Activated CD8-positive, alpha-beta memory T cell treated with anti-CD3 and anti-CD28 coated beads, Interleukin-2, amount 50 U/mL, for 1 hour (primary cell): ENCODE results near the gene ATG2A.

Experiments
- DNase-seq: peaks from one replicate; pipeline ENCODE4 v3.0.0-alpha.2; 2020; ENCODE audit errors: extremely low read depth

ATG2A gene

DNA sequence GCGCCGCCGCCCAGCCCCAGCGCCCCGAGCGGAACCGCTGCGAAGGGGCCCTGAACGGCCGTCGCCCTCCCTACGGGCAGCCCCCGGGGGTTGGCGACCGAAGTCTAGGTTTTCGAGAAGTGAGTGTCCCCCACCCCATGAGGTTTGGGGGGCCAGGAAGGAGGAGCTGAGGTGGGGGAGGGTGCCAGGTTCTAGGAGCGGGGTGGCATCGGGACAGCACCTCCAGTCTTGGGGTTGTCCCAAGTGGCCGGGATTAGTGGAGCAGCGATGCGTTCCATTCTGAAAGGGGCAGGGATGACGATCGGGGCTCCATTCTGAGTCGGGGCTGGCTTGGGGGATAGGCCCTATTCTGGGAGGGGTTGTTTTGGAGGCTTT is 7.9 kb upstream of the ATG2A start:
- no peak for DNase-seq

DNA sequence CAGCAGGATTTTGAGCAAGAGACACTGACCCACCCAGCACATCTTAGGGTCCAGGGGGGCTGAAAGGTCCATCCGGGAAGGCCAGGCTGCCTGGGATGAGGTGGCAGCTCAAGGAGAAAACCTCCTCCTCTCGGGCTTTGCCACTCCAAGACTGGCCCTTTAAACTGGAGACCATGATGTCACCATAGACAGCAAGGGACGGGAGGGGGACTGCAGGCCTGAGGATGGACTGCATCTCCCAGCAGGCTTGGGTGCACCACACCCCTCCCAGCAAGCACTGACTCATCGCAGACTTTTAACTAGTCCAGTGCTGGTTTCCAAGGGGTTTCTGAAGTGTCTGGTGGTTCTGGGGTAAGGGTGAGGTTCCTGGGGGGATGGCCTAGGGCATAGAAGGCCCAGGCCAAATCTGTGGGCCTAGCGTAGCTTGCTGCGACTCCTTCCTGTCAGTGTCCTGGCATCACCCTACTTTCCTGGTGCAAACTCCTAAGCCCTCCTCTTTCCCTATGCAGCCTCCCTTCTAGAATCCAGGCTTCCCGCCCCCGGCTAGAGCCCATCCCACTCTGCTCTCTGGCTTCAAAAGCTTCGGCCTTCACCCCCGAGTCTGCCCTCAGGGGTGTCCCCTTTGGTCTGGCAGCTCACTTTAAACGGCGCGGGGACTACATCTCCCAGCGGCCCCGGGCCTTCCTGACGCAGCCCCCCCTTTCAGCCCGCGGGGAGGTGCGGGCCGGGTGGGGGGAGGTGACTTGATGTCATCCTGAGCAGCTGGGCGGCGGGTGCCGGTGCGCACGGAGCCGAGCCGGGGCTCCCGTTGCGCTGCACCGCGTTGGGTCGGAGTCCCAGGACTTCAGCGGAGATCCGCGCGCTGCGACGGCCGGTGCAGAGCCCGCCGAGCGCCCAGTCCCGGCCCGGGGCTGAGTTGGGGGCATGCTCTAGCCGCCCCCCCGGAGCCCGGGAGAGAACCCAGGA is 7.2 kb upstream of the ATG2A start, which contains the start of gene PPP2R5B:
PPP2R5B (plus strand) TSS at position 746 of the 966 bp plus-strand sequence. CDS start 1,046 bp downstream, outside the sequence.
- DNase-seq = peak; percentile 71

DNA sequence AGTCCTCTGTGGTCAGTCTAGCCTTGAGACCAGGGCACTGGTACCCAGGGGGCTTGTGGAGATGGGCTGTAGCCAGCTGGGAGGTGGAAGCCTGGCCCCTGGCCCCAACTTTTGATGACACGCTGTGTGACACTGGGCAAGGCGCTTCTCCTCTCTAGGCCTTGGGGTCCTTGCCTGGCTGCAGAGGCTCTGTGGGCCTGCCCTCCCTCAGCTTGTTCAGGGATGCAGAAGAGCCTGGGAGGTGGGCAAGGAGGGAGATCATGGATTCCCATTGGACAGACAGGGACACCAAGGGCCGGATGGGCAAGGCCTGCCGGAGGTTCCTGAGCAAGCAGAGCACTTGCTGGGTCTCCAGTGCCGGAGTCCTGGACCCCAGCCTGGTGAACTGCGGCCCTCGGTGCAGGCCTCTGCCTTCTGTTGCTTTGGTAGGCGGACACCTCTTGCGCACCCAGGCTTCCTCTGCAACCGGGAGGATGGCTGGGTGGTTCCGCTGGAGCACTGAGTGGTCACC is 6.2 kb upstream of the ATG2A start:
- DNase-seq = no peak

DNA sequence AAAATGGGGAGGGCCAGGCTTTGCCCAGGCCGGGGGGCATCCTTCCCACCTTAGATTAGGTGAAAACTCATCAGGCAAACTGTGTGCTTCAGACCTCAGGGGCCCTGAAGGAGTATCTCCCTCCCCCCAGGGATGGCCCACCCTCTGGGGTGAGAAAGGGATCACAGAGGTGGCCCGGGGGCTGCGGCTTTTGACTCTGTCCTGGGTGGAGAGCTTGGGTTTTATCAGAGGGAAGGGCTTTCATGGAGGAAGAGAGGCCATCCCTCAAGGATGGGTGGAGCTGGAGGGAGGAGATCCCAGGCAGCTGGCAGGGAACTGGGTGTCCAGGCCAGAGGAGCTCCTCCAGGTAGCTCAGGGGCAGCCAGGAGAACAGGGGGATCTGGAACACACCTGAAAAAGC is 4.4 kb upstream of the ATG2A start:
- DNase-seq = no peak

DNA sequence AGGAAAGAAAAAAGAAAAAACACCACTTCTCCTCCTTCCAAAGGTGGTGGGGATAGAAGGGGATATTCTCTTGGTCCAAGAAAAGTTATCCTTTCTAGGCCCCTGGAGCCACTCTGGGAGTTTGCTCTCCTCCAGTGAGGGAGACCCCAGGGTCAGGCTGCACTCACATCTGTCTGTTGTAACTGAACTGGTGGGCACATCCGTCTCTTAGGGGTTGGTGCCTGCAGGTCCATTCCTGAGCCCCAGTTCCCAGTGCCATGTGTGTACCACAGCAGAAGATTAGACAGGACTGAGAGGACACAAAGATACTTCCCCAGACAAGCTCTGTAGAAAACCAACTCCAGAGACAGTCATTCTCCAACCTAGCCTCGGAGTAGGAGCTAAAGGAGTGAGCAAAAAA is 3.1 kb upstream of the ATG2A start:
- DNase-seq = no peak

DNA sequence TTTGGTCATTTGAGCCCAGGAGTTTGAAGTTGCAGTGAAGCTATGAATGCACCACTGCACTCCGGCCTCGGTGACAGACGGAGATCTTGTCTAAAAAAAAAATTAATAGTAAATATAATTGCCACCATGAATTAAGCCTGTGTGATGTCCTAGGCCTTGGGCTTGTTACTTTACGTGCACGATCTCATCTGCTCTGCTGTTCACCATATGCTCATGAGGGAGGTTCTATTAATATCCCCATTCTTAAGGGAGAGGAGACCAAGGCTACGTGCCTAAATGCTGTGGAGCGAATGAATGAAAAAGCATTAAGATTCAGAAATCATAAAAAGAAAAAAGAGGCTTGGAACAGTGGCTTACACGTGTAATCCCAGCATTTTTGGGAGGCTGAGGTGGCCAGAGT is 2.6 kb upstream of the ATG2A start:
- DNase-seq = no peak

DNA sequence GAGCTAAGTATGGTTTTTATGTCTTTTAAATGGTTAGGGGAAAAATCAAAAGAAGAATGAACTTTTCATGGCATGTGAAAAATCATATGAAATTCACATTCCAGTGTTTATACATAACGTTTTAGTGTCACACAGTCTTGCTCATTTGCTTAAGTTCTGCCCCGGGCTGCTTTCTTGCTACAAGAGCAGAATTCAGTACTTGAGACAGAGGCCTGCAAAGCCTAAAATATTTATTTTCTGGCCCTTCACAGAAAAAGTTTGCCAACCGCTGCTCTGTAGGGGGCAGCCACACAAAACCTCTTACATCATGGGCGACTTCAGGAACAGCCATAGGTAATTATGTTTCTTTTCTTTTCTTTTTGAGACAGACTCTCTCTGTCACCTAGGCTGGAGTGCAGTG is 1.0 kb upstream of the ATG2A start:
- no peak for DNase-seq

DNA sequence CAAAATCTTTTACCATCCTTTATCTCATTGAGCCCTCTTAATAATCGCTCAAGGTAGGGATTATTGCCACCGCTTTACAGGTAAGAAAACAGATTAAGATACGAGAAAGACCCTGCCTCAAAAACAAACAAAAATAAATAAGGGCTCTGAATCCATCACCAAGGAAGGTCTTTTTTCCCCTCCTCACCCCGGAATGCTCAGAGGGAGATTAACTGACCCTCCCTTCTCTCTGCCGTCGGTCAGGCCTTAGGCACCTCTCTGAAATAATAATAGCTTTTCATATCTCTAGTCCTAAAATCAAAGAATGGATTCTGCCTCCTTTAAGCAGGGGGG is 620 bp upstream of the ATG2A start:
- no peak for DNase-seq

DNA sequence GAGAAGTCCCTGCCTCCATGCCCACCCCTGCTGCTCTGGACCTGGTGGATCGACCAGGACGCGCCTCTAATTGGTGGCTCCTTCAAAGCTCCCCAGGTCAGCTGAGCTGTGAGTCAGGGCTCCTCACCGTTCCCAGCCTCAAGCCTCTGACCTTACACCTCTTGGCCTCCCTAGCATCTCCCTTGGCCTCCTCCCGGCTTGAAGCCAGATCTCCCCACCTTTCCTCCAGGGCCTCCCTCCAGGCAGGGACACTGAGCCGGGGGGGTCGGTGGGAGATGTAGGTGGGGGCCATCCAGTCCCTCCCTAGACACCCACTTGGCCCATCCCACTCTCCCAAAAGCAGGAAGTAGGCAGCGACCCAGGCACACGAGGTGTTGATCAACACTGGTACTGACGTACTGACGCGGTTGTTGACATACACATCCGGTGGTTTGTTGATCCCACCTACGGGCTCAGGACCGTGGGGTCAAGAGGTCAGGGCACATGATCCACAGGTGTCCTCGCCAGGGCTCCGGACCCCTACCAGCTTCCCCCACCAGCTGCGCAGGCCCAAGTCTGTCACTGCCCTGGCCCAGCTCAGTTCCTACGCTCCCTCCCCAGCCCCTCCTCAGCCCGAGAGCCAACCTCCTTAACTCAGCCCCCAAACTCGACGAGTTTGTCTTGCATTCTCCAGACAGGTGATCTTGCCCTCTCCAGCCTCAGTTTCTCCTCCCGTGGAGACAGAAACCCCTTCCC is 802 bp downstream of the ATG2A start:
- no peak for DNase-seq

DNA sequence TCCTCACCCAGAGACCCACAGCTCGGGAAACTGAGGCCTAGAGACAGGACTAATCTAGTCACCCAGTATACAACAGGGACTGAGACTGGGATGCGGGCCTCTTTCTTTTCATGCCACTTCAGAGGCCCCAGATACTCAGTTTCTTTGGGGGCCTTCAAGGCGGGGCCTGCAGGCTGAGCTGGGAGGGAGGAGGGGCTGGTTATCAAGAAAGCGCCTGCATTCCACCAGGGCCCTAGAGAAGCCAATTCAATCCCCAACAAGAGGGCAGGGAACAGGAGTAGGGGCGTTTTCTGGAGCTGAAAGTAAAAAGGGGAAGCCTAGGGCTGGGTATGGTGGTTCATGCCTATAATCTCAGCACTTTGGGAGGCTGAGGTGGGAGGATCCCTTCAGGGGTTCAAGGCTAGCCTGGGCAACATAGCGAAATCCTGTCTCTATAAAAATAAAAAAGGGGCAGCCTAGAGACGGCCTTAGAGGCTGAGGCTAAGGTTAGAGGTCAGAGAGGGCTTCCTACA is 1.6 kb downstream of the ATG2A start:
- no peak for DNase-seq

DNA sequence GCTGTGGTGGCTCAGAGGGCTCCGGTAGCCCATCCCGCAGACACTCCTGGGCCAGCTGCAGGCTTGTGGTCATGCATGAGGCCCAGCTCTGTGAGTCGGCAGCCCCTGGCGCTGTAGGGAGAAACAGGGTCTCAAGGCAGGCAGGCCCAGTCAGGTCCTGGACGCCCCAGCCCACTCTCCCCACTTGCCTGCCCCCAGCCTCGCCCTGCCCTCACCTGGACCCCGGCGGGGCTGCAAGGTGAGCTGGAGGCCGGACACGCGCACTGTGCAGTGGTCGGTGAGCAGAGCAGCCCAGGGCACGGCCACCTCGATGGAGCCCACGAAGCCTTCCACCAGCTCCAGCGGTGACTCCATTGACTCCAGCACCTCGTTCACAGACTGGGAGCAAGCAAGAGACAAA is 2.9 kb downstream of the ATG2A start:
- no peak for DNase-seq

DNA sequence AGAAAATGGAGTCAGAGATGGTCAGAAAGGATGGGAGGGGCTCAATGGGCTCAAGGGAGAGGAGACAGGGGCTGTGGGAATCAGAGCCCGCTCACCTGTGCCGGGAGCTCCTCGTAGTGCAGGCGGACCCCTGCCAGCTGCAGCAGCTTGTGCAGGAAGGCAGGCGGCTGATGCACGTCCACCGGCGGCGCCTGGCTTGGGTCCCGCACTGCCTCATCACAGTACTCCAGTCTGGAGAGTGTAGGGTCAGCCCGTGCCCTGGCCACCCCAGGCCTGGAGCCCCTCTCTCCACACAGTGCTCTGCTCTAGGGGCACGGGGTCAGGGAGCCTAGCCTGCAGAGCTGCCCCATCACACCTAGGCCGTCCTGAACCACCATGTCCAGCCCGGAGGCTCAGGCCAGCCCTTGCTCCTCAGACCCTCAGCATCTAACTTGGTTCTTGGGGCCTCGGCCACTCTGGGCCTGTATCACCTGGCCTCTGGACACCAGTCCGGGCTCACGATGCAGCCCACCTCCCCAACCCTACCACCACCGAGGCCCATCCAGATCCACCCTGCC is 3.8 kb downstream of the ATG2A start:
- DNase-seq = no peak

DNA sequence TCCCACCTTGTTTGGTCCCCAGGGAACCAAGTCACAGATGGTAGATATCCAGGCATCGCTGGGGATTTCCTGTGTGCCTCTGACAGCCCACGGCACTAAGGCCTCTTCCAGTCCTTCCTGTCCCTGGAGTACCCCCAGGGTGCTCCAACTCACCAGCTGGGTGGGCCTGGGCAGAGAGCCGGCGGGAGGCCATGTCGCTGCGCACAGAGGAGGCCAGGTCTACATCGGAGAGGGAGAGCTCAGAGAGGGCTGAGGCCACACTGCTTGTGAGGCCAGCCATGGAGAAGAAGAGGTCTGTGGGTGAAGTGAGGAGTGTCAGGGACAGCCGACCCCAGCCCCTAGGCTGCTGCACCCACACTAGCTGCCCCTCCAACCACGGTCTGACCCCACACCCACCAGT is 5.3 kb downstream of the ATG2A start:
- no peak for DNase-seq

DNA sequence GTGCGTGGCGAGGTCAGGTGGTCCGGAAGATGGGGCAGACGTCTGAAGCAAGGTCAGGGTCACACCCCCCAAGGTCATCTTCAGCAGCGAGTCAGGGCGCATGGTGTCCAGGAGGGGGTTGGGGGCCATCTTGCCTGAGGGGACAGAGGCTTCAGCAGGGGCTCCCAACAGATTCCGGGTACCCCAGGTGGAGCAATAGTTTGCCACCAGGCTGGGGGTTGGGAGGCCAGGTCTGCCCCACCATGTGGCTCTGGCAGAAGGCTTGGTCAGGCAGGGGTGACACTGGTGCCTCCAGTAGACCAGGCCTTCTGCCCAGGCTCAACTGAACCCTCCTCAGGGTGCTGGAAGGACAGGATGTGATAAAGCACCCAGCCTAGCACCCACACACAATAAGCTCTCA is 5.9 kb downstream of the ATG2A start:
- no peak for DNase-seq

DNA sequence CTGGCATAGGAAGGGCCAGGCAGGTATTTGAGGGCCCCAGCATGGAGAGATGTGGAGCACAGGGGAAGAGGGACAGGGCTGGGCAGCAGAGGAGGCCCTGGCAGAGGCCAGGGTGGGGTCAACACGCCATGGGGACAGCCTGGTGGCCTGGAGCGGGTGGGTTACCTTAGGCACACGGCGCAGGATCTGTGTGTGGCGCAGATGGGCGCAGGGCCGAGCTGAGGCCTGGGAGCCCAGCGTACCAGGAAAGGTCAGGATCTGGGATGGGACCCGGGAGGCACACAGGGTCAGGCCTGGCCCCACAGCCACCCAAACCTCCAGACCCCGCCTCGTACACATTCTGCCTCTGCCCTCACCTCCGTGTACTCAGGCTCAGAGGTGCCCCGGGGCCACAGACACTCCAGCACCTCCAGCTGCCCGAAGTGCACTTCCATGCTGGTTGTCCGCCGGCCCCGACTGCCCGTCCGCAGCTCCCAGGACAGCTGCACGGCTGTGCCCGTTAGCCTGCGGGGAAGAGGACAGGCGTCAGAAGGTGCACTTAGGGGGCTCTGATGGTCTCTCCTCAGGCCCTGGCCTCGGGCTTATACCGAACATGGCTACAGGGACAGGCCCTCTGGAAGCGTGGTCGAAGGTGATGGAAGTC is 6.4 kb downstream of the ATG2A start:
- DNase-seq = no peak

DNA sequence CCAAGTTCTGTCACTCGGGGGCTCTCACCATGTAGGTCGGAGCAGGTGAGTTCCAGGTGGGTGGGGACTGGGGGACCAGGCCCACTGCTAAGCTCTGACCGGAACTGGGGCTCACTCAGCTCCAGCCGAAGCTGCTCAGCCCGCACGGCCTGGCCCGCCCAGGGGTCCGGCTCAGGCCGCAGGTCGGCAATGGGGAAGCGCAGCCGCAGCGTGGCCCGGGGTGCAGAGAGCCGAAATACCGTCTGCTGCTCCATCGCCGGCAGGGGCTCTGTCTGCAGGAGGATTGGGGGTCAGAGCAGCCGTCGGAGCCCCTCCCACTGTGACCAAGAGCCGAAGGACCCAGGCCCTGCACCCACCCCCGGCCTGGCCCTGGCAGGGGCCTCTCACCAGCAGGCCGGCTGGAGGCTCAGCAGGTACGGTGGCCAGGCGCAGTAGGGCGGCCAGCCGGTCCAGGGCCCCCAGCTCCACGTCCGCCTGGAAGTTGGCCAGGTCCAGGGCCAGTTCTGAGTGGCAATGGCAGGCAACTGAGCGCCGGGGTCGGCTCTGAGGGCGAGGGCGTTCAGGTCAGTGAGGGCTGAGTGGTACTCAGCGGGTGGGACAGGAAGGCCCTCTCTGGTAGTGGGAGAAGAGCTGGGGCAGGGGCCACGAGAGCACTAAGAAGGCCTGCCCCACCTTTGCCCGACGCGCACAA is 7.2 kb downstream of the ATG2A start:
- DNase-seq = no peak

DNA sequence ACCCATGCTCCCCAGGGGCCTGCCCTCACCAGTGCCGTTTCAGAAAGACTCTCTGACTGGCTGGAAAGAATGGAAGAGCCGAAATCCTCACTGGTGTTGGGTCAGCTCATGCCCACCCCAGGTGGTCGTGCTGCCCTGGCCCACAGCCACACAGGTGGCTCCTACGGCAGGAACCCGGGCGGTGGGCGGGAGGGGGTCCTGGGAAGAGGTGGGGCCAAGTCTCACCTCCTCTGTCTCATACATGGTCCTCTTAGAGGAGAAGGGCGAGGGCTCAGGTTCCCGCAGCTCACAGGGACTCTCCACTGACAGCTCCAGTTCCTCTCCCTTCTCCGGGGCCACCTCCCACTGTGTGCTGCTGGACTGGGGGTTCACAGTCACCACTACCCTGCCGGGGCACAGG is 8.2 kb downstream of the ATG2A start:
- no peak for DNase-seq

DNA sequence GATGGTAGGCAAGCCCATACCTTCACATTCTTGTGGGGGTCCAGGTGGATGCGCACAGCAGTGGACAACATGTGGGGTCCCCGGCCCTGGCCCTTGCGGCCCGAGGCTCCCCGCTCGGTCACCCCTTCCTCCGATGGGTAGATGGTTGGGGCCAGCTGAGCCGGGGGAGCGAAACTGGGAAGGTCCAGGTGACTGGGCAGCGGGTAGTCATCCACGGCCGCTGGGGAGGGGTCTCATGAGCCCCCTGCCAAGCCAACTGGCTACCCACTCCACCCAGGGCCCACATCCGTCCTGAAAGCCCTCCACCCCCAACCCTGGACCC is 10.7 kb downstream of the ATG2A start:
- no peak for DNase-seq

DNA sequence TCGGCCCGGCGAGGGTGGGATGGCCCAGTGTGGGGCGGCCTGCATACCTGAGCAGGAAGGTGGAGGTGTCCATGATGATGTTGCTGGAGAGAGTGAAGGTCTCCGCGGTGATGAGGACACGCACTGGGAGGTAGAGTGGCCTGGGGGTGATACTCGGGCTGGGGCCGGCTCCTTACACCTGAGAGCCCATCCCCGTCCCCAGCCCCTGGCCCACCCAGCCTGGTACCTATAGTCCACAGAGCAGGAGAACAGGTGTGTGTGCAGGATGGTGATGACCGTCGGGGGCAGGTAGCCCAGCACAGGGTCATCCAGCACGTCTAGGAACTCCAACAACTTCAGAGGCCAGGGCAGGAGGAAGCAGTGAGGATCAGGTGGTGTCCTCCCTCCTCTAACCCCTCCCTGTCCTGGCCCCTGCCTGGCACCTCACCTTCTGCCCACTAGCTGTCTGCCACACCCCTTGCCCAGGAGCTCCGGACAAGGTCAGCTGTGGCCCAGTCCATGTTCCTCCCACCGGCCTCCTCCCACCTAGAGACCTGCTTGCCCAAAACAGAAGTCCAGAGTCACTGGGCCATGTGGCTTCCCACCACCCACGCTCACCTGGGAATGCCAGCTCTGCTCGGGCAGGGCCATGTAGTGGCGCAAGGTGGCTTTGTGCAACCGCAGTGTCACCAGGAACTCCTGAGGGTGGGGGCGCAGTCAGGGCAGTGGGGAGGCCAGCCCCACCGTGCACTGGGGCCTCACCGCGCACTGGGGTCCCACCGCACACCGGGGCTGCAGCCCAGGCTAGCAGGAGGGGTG is 11.3 kb downstream of the ATG2A start:
- DNase-seq = no peak

DNA sequence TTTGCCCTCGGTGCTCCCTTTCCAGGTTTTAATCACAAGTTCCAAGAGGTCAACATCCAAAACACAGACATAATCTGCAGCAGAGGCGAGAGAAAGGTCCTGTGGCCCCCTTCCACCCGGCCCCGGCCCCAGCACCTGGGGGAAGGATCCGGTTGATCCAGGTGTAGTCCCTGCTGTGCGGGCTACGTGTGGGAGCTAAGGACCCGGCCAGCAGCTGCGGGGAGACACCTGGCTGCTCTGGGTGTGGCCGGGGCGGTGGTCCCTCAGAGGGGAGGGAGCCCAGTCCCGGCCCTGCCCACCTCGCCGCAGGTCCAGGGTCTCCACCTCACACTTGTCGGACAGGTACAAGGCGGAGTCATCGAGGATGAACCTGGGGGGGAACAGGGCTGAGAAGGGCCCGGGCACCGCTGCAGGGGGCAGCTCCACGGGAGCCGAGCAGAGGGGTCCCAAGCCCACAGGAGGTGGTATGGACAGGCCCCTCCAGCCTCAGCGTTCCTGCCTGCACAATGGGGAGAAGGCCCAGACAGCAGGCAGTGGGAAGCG is 13.6 kb downstream of the ATG2A start:
- no peak for DNase-seq
